Astrocyte of the cerebellum (primary cell): Measurements from ENCODE around the gene CREBBP.

ENCODE experiments used
- DNase-seq: peaks from one replicate; pipeline ENCODE4 v3.0.0-alpha.2; 2011; ENCODE audit warnings: low read depth
- H3K4me3 ChIP-seq: 2 replicates; pipeline ENCODE4 v1.5.1; 2011; ENCODE audit warnings: mild to moderate bottlenecking, low read depth, low read length, moderate library complexity
- CTCF ChIP-seq: IDR thresholded peaks from 2 replicates; pipeline ENCODE4 v1.5.1; 2012; ENCODE audit warnings: low read length, low read depth, moderate library complexity, mild to moderate bottlenecking; ENCODE audit errors: missing control alignments
- in situ Hi-C: cut with HindIII; loops from 2 replicates; pipeline ENCODE4 v1.10.0; 2017; ENCODE audit warnings: low sequenced_read_pairs

Gene CREBBP

GRCh38 chr16:3706253-3707012 lies 174.1 kb downstream of the CREBBP start:
- DNase-seq = no peak
- TF ChIP-seq CTCF = no peak
- in situ Hi-C loops = no loop called here
- no peak overlapping the region for H3K4me3 ChIP-seq

GRCh38 chr16:3702082-3702481 lies 178.4 kb downstream of the CREBBP start:
- H3K4me3 ChIP-seq = no peak overlapping the region
- in situ Hi-C loops = no loop called here
- no peak for TF ChIP-seq CTCF
- no peak for DNase-seq

GRCh38 chr16:3701531-3701930 lies 179.0 kb downstream of the CREBBP start:
- DNase-seq = no peak
- in situ Hi-C loops = no loop called here
- no peak overlapping the region for H3K4me3 ChIP-seq
- TF ChIP-seq CTCF = no peak

- in situ Hi-C loops = no loop called here
- no peak for DNase-seq
- no peak overlapping the region for H3K4me3 ChIP-seq
- no peak for TF ChIP-seq CTCF
Measured at GRCh38 chr16:3698941-3699340, 181.6 kb downstream of the CREBBP start.

GRCh38 chr16:3696425-3697218 lies 183.9 kb downstream of the CREBBP start:
- no peak overlapping the region for H3K4me3 ChIP-seq
- peak; percentile 31 for DNase-seq
- in situ Hi-C loops = no loop called here
- TF ChIP-seq CTCF = no peak

GRCh38 chr16:3695610-3696369 lies 184.7 kb downstream of the CREBBP start:
- no peak for TF ChIP-seq CTCF
- no peak overlapping the region for H3K4me3 ChIP-seq
- in situ Hi-C loops = no loop called here
- no peak for DNase-seq
